Heart left ventricle (tissue), 13 donors: Measurements from ENCODE around the gene ADGRB2.

Experiments
- POLR2A ChIP-seq, 2 donors: fragments of 450-650 bp; IDR thresholded peaks; one replicate each; pipeline ENCODE4 v1.6.1; 2017; ENCODE audit warnings: antibody characterized with exemption in 2 of 2, mild to moderate bottlenecking in 2 of 2, moderate library complexity in 2 of 2
- TF ChIP-seq, protein P1 (sequence below), 12 donors: fragments of 200-600 bp; sonication (generic) in 4 of 12; IDR thresholded peaks; one replicate each; pipeline versions ENCODE4 v1.5.0 to v1.8.0; 2018 to 2022; ENCODE audit warnings: antibody characterized with exemption in 12 of 12, mild to moderate bottlenecking in 5 of 12
- donor health status: ischemic (EF 13 %, LVEDD 7.1; RV severe dilation, severe dysfunction).
- donor health status: DM: no; HTN: yes; CAD: no.
- donor health status: DM: no; HTN: no; CAD: no.
- donor health status: ischemic (EF 25% LVEDD 6.9; RV normal size, moderate dysfunction).
- donor health status: ischemic (EF 25% LVEDD 5.7; RV mildly dilated, moderate dysfunction).
- donor health status: ischemic (EF 35%, LVEDD 5.7; RV mildly dilated, moderate dysfunction).
- donor health status: nonischemic (EF 11% LVEDD 7.7; RV severe dilation, severe dysfunction).
- donor health status: DM: yes; HTN: yes; CAD: no.
- donor health status: PGD.
- donor health status: ischemic (EF 29% LVEDD 5.4; RV normal size, mild dysfunction).
- donor health status: nonischemic (EF 23%, LVEDD 6.1; RV moderate dilation, normal function).

DNA sequence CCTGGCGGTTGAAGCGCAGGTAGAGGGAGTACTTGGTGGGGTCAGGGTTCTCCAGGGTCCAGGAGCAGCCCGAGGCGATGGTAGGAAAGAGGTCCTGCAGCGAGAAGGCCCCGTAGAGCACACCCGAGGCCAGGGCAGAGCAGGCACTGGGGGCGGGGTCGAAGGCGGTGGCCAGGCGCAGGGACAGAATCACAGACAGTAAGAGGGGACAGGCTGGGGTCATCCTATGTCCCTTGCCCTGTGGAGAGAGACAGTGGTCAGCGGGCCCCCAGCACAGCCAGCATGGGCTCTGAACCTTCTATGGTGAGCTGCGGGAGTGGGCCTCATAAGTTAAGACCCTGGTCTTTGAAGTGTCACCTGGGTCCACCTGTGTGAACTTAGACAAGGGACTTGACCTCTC, 7.6 kb downstream of the ADGRB2 start:
- TF ChIP-seq, protein P1, sequence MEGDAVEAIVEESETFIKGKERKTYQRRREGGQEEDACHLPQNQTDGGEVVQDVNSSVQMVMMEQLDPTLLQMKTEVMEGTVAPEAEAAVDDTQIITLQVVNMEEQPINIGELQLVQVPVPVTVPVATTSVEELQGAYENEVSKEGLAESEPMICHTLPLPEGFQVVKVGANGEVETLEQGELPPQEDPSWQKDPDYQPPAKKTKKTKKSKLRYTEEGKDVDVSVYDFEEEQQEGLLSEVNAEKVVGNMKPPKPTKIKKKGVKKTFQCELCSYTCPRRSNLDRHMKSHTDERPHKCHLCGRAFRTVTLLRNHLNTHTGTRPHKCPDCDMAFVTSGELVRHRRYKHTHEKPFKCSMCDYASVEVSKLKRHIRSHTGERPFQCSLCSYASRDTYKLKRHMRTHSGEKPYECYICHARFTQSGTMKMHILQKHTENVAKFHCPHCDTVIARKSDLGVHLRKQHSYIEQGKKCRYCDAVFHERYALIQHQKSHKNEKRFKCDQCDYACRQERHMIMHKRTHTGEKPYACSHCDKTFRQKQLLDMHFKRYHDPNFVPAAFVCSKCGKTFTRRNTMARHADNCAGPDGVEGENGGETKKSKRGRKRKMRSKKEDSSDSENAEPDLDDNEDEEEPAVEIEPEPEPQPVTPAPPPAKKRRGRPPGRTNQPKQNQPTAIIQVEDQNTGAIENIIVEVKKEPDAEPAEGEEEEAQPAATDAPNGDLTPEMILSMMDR (IDR thresholded peaks at IDR 0.05), result no peak
- TF ChIP-seq POLR2A (IDR thresholded peaks at IDR 0.05), result no peak
